Bone marrow (tissue), 2 donors: ENCODE data around the gene CATSPERZ.
A peak's percentile ranks its signal among the peaks of the same experiment; 100 is the strongest.

Experiments used
- DNase-seq, 2 donors: peaks; one replicate each; lab custom pipeline; 2025; lab: John Stamatoyannopoulos, UW

CATSPERZ gene

DNA sequence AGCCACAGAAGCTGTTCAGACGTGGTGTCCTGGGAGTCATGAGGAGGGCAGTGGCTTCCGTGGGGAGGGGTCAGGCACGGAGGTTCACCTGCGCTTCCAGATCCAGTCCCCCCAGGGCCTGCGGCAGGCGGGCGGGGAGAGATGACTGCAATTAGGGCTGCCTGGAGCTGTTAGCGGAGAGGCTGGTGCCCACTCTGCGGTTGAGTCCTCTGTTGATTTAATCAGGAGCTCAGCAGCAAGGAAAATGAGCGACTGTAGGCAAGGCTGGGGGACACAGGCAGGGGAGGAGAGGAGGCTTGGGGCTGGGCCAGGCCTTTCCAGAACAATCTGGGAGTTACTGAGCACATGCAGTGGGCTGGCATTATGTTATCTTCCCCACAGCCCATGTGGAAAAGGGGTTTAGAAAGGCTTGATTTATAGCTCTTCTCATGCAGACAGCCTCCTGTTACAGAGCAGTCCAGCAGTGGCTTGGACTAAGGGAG lies 35.7 kb upstream of the CATSPERZ start:
- no peak for DNase-seq

DNA sequence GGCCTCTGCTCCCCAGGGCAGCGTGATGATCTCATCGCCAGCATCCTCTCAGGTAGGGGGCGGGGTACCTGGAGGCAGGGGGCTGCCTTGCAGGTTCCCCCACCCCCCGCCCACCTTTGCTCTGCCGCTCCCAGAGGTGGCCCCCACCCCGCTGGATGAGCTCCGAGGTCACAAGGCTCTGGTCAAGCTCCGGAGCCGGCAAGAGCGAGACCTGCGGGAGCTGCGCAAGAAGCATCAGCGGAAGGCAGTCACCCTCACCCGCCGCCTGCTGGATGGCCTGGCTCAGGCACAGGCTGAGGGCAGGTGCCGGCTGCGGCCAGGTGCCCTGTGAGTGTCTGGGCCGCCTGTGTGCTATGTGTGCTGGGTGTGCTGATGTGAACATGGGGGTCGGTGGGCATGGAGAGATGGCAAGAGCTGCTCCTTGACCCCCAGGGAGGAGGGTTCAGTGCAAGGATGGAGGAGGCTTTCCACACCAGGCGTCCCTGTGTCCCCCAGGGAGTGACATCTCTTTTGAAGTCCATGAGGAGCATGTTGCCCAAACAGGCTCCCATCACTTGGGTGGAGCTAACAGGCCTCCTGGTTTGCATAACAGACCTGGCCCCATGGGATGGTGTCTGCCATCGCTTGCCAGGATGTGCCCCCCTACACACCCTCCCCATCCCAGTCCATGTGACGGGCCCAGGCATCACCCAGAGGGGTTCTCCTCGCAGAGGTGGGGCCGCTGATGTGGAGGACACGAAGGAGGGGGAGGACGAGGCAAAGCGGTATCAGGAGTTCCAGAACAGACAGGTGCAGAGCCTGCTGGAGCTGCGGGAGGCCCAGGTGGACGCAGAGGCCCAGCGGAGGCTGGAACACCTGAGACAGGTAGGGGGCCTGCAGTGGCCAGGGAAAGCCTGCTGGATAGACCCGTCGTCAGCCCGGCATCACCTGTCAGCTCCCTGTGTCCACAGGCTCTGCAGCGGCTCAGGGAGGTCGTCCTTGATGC lies 34.7 kb upstream of the CATSPERZ start:
- no peak for DNase-seq

GRCh38 chr11:64266339-64266738 lies 33.8 kb upstream of the CATSPERZ start:
- no peak for DNase-seq

- no peak for DNase-seq
These were observed 32.8 kb upstream of the CATSPERZ start for GRCh38 chr11:64267207-64267945.

DNA sequence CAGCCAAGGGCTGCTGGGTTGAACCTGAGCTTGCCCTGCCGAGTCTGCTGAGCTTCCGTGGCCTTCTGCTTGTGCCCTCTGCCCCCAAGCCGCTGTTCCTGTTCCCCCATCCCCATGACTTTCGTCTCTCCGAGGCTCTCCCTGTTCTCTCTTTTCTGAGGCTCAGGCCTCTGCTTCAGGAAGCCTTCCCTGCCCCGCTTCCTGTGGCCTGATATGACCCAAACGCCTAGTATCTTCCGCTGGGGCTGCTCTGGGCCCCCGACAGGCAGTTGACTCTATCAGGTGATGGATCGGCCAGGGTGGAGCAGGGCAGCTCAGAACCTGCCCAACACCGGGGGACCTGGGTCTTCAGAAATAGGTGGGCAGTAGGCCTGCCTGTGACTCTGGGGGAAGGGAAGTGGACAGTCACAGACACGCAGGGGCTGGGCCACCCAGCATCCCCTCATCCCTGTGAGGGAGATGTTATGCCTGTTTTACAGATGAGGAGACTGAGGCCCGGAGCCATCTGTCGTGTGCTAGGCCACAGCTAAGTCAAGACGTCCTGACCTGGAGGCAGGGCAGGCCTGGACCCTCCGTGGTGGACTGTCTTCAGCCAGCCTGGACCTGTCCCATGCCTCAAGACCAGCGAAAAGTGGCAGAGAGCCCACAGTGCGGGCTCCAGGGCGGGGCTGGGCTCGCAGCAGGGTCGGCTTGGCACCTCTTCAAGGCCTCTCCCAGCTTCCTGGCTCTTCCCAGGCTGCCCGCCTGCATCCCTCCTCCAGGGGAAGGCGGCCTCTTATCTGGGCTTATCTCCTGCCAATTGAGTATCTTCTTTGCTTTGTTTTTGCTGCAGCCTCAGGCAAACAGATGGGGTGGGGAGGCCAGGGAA lies 31.9 kb upstream of the CATSPERZ start:
- no peak for DNase-seq

DNA sequence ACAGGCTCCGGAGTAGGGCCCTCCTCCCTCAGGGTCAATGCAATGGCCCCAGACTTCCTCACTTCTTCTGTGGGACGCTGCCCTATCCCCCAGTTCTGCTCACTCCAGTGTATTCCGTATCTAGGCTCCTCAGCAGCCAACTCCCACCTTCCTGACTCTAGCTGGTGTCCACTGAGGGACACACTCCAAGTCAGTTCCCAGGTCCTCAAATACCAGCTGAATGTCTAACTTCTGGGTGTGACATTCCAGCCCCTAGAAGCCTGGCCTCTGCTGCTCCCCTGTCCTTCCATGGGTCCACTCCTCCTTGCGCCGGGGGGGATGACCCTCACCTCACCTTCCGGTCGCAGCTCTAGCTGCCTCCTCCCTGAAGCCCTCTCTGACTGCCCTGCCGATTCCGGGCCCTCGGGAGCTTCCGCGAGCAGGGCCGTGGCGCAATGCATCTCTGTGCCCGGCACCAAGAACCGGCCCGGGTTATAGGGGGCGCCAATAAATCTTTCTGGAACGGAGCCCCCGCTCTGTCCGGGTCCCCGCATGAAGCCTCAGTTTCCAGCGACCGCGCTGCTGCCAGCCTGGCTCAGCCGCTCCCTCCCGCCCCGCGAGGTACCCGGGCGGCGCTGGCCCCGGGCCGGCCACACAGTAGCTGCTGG lies 31.1 kb upstream of the CATSPERZ start:
- peak in 1 of 2 donors; percentile 79 for DNase-seq

GRCh38 chr11:64269540-64270220 lies 30.5 kb upstream of the CATSPERZ start:
- peak; percentile 95 to 97 for DNase-seq

DNA sequence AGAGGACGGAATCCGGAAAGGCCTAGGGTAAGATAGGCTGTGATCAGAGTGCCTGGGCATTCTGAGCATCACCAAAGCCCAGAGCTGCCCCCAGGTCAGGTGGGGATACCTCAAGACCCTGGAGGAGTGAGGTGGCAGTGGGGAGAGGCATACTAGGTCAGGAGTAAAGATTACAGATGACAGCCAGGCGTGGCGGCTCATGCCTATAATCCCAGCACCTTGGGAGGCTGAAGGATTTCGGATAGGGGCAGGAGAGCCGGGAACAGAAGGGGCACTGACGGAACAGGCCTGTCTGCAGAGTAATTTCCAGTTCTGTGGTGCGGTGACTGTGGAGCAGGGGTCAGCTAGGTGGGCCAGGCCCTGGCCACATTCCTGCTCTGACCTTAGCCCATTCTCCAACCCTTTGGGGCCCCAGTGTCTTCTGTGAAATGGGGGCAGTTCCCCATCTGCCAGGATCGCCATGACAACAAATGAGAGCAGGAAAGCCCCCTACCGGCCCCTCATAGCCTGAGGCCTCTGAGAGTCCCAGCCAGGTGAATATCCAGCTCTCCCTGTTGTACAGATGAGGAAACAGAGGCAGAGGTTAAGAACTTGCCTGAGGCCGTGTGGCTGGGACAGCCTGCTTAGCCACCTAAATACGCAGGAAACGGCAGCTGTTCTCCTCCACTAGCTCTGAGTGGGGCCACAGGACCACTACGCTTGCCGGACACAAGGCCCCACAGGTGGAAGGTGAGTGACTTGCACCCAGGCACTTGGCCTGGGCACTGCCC lies 24.9 kb upstream of the CATSPERZ start:
- no peak for DNase-seq

GRCh38 chr11:64275841-64276240 lies 24.3 kb upstream of the CATSPERZ start:
- no peak for DNase-seq

DNA sequence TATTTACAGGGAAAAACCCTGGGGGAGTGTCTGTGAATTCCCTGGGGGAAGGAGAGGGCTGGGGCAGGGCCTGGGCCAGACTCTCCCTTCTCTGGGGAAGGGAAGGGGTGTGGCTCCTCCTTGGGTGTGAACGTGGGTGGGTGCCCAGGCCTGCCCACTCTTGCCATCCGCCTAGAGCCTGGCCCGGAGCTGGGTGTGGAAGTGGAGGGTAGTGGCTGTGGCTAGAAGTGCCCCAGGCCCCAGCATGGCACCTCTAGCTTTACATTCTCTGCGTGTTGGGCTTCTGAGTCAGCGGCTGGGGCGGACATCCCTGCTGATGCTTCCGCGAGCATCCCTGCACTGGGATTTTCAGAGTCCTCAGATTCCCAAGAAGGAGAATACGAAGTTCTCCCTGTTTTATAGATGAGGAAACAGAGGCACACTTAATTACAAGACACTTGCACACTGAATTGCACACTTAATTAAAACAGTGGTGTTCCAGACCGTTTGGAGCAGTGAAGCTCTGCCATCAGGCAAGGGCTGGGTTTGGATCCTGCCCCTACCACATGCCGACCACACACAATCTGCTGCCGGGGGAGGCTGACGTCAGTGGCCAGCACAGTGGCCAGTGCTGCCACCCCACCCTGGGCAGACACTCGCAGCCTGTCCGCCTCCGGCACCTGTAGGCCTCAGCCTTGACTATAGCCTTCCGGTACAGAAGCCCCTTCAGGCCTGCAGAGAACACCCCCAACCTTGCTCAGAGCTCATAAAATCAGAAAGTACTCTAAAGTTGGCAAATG lies 23.3 kb upstream of the CATSPERZ start:
- DNase-seq, result no peak

- DNase-seq, result no peak
These were observed 21.5 kb upstream of the CATSPERZ start for GRCh38 chr11:64278576-64279190.

- DNase-seq, result no peak
These were observed 18.0 kb upstream of the CATSPERZ start for GRCh38 chr11:64281957-64282770.

- DNase-seq, result no peak
These were observed 17.1 kb upstream of the CATSPERZ start for GRCh38 chr11:64283092-64283491.

GRCh38 chr11:64284048-64284961 lies 15.9 kb upstream of the CATSPERZ start, which contains the start of gene BAD:
TSS of gene BAD (minus strand) at chr11:64284665. CDS start at chr11:64284368, 297 bp downstream.
- peak; percentile 78 to 83 for DNase-seq

DNA sequence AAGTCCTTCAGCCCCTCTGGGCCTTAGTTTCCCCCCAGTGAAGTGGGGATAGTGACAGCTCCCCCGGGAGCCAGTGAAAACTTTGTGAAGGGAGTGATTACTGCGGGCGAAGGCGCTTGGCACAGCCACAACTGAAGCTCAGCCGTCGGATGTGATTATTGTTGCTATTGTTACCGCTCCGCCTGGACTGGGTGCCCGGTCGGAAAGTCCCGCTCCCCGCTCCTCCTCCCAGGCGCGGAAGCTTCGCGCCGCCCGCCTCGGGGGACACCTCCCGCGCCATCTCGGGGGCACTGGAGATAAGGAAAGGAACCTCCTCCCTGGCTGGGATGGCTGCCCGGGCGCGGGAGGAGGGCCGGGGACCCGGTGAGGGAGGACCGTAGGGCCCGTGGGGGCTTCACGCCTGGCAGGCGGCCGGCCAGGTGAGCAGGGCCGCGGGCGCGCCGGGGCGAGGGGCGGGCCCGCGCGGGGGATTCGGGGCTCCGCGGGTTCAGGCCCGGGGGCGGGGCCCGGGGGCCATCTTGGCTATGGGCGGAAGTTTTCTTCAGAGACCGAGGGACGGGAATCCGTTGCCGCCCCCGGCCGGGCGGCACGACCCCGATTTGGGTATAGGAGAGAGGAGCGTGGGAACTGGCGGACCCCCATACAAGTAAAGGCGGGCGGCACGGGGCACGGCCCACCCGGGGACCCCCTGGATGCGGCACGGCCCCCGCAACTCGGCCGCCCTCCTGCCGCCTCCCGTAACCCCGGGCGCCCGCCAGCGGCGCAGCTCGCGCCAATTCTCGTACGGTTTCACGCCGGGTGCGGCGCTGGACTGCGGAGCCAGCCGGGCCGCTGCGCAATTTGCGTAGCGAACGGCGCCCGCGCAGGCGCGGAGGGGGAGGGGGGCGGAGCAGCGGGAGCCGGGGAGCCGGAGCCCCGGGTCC lies 14.9 kb upstream of the CATSPERZ start, which contains the start of gene GPR137:
GPR137 (plus strand) TSS at position 887 of the 923 bp plus-strand sequence. CDS start 677 bp downstream, outside the sequence.
- DNase-seq, result peak; percentile 54 to 98
